Panc1 (cell line): Measurements from ENCODE around the gene EPX.

Experiments used
- POLR2AphosphoS5 ChIP-seq: IDR thresholded peaks from 2 replicates; pipeline ENCODE4 v1.6.1; 2012; ENCODE audit warnings: mild to moderate bottlenecking, low read depth, low read length, moderate library complexity
- SIN3A ChIP-seq: IDR thresholded peaks from 2 replicates; pipeline ENCODE4 v1.6.1; 2012; ENCODE audit warnings: low read depth, mild to moderate bottlenecking, low read length, moderate library complexity, borderline replicate concordance; ENCODE audit not compliant: insufficient read depth
- TF ChIP-seq, protein P1 (sequence below): fragments of 450-650 bp; IDR thresholded peaks from 2 replicates; pipeline ENCODE4 v1.5.1; 2017; ENCODE audit warnings: mild to moderate bottlenecking

DNA sequence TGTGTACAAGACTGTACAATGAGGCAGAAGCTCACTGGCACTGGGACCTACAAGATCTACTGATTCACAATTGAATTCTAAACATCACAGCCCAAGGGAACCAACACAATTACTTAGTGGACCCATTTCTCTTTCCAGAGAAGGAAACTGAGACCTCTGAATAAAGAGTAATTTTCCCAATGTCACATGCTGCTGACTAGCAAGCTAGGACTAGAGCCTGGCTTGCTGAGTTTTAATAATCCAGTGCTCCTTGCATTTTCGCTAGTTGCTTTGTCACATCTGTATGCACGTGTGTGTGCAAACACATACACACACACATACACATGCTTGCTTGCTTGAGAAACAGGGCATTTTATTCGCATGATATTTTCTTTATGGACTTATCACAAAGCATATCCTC lies 42.0 kb downstream of the EPX start:
- TF ChIP-seq, protein P1, sequence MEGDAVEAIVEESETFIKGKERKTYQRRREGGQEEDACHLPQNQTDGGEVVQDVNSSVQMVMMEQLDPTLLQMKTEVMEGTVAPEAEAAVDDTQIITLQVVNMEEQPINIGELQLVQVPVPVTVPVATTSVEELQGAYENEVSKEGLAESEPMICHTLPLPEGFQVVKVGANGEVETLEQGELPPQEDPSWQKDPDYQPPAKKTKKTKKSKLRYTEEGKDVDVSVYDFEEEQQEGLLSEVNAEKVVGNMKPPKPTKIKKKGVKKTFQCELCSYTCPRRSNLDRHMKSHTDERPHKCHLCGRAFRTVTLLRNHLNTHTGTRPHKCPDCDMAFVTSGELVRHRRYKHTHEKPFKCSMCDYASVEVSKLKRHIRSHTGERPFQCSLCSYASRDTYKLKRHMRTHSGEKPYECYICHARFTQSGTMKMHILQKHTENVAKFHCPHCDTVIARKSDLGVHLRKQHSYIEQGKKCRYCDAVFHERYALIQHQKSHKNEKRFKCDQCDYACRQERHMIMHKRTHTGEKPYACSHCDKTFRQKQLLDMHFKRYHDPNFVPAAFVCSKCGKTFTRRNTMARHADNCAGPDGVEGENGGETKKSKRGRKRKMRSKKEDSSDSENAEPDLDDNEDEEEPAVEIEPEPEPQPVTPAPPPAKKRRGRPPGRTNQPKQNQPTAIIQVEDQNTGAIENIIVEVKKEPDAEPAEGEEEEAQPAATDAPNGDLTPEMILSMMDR, result no peak
- TF ChIP-seq POLR2AphosphoS5 (no peak), SIN3A (no peak)
